ENCODE data around the gene TPM4.

- TF ChIP-seq RNF2 (IDR thresholded peaks at IDR 0.05; ENCODE audit: borderline replicate concordance, low read depth, low read length, missing control alignments, poor library complexity, severe bottlenecking) (no peak), SIX5 (IDR thresholded peaks at IDR 0.05; ENCODE audit: low read depth, low read length) (no peak), BRCA1 (IDR thresholded peaks at IDR 0.05; ENCODE audit: low read depth, low read length) (no peak), EGR1 (IDR thresholded peaks at IDR 0.05; ENCODE audit: borderline replicate concordance, low read depth, low read length) (no peak), CTCF (IDR thresholded peaks at IDR 0.05; ENCODE audit: control extremely low read depth in 1 of 3, insufficient read depth in 1 of 3, low read depth in 1 of 3, low read length in 3 of 3) (no peak), EP300 (IDR thresholded peaks at IDR 0.05; ENCODE audit: borderline replicate concordance in 1 of 2, low read depth in 2 of 2, low read length in 2 of 2) (no peak), HDAC6 (IDR thresholded peaks at IDR 0.05; ENCODE audit: low read depth, low read length) (no peak), HDAC2 (IDR thresholded peaks at IDR 0.05; ENCODE audit: borderline replicate concordance in 1 of 2, low read depth in 2 of 2, low read length in 2 of 2) (no peak), USF2 (IDR thresholded peaks at IDR 0.05; ENCODE audit: low read length) (no peak), POLR2A (IDR thresholded peaks at IDR 0.05; ENCODE audit: control extremely low read depth in 1 of 2, low read depth in 2 of 2, low read length in 2 of 2) (no peak), E2F6 (IDR thresholded peaks at IDR 0.05) (no peak), POLR2AphosphoS5 (IDR thresholded peaks at IDR 0.05; ENCODE audit: low read depth, low read length) (no peak), EZH2 (IDR thresholded peaks at IDR 0.05; ENCODE audit: low read depth, low read length, severe bottlenecking) (no peak), SIN3A (conservative IDR thresholded peaks at IDR 0.05 in 1 of 2, IDR thresholded peaks at IDR 0.05 in 1 of 2; ENCODE audit: low read depth in 1 of 2, low read length in 2 of 2) (no peak)
Observed at GRCh38 chr19:16134510-16134909, 58.2 kb downstream of the TPM4 start.
